Right atrium auricular region (tissue), 2 donors: ENCODE data around the gene TTC34. TPM values are rescaled to one million over a fixed set of nuclear protein-coding genes. Genes with fewer than 3 reads are reported as not detected.
"Not testable (repeated sequence)": the region's sequence is repeated elsewhere in the genome, so short reads cannot be mapped to it uniquely, and the experiment has no call there.

Source experiments
- DNase-seq: peaks from one replicate; pipeline ENCODE4 v3.0.0-alpha.2; 2019; ENCODE audit warnings: low spot score
- H3K27ac ChIP-seq, 2 donors: fragments of 200-600 bp; sonication (generic); 1 replicate in 1 of 2; 2 replicates in 1 of 2; pipeline ENCODE4 v1.5.1; 2016 to 2019
- H3K27me3 ChIP-seq, 2 donors: fragments of 200-600 bp; sonication (generic); one replicate each; pipeline versions ENCODE4 v1.5.1 to v1.6.0; 2017 to 2019
- H3K36me3 ChIP-seq: fragments of 200-600 bp; sonication (generic); one replicate; pipeline ENCODE4 v1.5.1; 2016
- H3K4me1 ChIP-seq, 2 donors: fragments of 200-600 bp; sonication (generic); one replicate each; pipeline versions ENCODE4 v1.5.1 to v1.6.0; 2017 to 2019
- H3K4me3 ChIP-seq, 2 donors: fragments of 200-600 bp; sonication (generic); 1 replicate in 1 of 2; 2 replicates in 1 of 2; pipeline ENCODE4 v1.5.1; 2017 to 2019; ENCODE audit warnings: mild to moderate bottlenecking in 1 of 2, moderate library complexity in 1 of 2
- H3K9me3 ChIP-seq, 2 donors: fragments of 200-600 bp; sonication (generic); one replicate each; pipeline ENCODE4 v1.5.1; 2019
- CTCF ChIP-seq, 2 donors: fragments of 200-600 bp; sonication (generic); IDR thresholded peaks; one replicate each; pipeline ENCODE4 v1.5.1; 2019; ENCODE audit warnings: antibody characterized with exemption in 2 of 2
- total RNA-seq, 2 donors: library from RNA; depleted of rRNA; stranded (reverse); fragments of >200 nt; gene quantifications; one replicate each; pipeline ENCODE4 v1.1.0, GENCODE V29; 2016

TTC34 gene
- total RNA-seq, 2 donors from 2014 or later = 0.08 to 0.11 TPM

- H3K27ac ChIP-seq = no peak overlapping the region
Observed at GRCh38 chr1:2781627-2782026, 19.9 kb downstream of the TTC34 start.

GRCh38 chr1:2778220-2778592 lies 23.3 kb downstream of the TTC34 start:
- DNase-seq = no peak
- Histone ChIP-seq H3K27me3 (no peaks in the 10 kb centered on the region), H3K36me3 (no peaks in the 10 kb centered on the region), H3K9me3 (peaks cover 0 to 25% of the 10 kb centered on the region in 2 donors), H3K4me1 (no peaks in the 10 kb centered on the region), H3K4me3 (no peak overlapping the region), H3K27ac (no peak overlapping the region)
- TF ChIP-seq CTCF (IDR thresholded peaks at IDR 0.05) = no peak

More at GRCh38 chr1:2781627-2782026, 19.9 kb downstream of the TTC34 start:
- no peak for TF ChIP-seq CTCF (IDR thresholded peaks at IDR 0.05)
- H3K4me3 ChIP-seq = no peak overlapping the region
- no peaks in the 10 kb centered on the region for H3K4me1 ChIP-seq
- H3K9me3 ChIP-seq = peaks cover 0 to 28% of the 10 kb centered on the region in 2 donors
- H3K36me3 ChIP-seq = no peaks in the 10 kb centered on the region
- H3K27me3 ChIP-seq = peaks cover 0 to under 1% of the 10 kb centered on the region in 2 donors
- DNase-seq = no peak

DNA sequence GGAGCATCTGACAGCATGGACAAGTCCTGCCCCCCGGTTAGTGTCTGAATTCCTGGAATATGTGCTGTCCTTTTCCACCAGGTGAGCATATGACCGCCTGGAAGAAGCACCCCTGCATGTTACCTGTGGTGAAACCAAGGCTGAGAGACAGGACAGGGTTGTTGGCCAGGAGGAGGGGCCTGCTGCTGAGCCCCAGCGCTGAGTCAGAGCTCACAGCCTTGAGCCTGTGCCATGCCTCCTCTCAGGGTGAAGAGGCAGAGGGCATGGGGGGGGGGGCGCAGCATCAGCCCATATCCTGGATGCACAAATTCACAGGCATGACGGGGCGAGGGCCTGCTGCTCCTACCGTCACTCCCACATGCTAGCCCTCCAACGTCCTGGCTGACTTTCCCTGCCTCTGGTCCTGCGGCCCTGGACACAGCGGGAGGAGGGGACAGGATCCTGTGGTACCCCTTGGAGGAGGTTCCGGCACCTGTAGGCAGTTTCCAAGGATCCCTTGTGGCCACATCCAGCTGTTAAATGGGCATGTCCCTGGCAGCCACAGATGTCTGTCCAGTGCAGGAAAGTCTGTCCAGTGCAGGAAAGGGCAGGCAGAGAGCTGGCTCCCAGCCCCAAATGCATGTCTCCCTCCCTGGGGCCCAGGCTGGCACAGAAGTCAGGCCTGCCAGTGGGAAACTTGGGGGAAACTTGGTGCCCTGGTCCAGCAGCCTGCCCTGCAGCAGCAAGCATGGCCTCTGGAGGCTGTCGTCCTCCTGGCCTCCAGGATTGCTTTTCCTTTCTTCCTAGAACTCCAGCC lies 23.9 kb downstream of the TTC34 start:
- Histone ChIP-seq H3K9me3 (peaks cover 0 to 24% of the 10 kb centered on the region in 2 donors), H3K27me3 (no peaks in the 10 kb centered on the region), H3K36me3 (no peaks in the 10 kb centered on the region), H3K4me3 (no peak overlapping the region), H3K27ac (no peak overlapping the region), H3K4me1 (no peaks in the 10 kb centered on the region)
- no peak for DNase-seq
- no peak for TF ChIP-seq CTCF (IDR thresholded peaks at IDR 0.05)

DNA sequence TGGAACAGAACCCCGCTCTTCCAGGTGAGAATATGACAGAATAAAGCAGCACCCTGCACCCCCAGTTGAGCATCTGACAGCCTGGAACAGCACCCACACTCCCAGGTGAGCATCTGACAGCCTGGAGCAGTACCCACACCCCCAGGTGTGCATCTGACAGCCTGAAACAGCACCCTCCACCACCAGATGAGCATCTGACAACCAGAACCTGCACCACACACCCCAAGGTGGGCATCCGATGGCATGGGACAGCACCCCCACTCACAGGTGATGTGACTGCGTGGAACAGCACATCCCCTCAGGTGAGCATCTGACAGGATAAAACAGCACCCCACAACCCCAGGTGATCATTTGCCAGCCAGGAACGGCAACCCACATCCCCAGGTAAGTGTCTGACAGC lies 26.2 kb downstream of the TTC34 start:
- H3K4me3 ChIP-seq, H3K9me3 ChIP-seq, H3K36me3 ChIP-seq, H3K27me3 ChIP-seq, DNase-seq, H3K4me1 ChIP-seq, H3K27ac ChIP-seq: not testable (repeated sequence)

DNA sequence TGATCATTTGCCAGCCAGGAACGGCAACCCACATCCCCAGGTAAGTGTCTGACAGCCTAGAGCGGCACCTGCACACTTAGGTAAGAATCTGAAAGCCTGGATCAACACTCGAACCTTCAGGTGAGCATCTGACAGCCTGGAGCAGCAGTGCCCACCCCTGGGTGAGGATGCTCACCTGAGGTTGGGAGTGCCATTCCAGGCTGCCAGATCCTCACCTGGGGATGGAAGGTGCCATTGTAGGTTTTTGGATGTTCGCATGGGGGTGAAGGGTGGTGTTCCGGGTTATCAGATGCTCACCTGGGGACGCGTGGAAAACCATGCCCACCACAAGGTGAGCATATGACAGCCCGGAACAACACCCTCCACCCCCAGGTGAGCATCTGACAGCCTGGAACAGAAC lies 33.4 kb downstream of the TTC34 start:
- H3K9me3 ChIP-seq, H3K27me3 ChIP-seq, H3K27ac ChIP-seq, H3K36me3 ChIP-seq, H3K4me1 ChIP-seq, H3K4me3 ChIP-seq, DNase-seq: not testable (repeated sequence)

DNA sequence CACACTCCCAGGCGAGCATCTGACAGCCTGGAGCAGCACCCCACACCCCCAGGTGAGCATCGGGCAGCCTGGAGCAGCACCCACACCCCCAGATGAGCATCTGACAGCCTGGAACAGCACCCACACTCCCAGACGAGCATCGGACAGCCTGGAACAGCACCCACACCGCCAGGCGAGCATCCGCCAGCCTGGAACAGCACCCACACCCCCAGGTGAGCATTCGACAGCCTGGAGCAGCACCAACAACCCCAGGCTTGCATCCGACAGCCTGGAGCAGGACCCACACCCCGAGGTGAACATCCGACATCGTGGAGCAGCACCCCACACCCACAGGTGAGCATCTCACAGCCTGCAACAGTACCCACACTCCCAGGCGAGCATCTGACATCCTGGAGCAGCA lies 42.1 kb downstream of the TTC34 start:
- H3K27ac ChIP-seq, H3K9me3 ChIP-seq, DNase-seq, H3K36me3 ChIP-seq, H3K27me3 ChIP-seq, H3K4me3 ChIP-seq, H3K4me1 ChIP-seq: not testable (repeated sequence)

DNA sequence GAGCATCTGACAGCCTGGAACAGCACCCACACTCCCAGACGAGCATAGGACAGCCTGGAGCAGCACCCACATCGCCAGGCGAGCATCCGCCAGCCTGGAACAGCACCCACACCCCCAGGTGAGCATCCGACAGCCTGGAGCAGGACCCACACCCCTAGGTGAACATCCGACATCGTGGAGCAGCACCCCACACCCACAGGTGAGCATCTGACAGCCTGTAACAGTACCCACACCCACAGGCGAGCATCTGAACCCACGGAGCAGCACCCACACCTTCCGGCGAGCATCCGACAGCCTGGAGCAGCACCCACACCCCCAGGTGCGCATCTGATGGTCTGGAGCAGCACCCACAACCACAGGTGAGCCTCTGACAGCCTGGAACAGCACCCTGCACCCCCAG lies 44.0 kb downstream of the TTC34 start:
- not testable (repeated sequence) for H3K4me3 ChIP-seq, H3K27me3 ChIP-seq, H3K4me1 ChIP-seq, DNase-seq, H3K36me3 ChIP-seq, H3K27ac ChIP-seq, H3K9me3 ChIP-seq

DNA sequence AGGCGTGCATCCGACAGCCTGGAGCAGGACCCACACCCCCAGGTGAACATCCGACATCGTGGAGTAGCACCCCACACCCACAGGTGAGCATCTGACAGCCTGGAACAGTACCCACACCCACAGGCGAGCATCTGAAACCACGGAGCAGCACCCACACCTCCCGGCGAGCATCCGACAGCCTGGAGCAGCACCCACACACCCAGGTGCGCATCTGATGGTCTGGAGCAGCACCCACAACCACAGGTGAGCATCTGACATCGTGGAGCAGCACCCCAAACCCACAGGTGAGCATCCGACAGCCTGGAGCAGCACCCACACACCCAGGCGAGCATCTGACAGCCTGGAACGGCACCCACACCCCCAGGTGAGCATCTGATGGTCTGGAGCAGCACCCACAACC lies 46.1 kb downstream of the TTC34 start:
- not testable (repeated sequence) for H3K36me3 ChIP-seq, H3K9me3 ChIP-seq, DNase-seq, H3K27ac ChIP-seq, H3K4me1 ChIP-seq, H3K4me3 ChIP-seq, H3K27me3 ChIP-seq

DNA sequence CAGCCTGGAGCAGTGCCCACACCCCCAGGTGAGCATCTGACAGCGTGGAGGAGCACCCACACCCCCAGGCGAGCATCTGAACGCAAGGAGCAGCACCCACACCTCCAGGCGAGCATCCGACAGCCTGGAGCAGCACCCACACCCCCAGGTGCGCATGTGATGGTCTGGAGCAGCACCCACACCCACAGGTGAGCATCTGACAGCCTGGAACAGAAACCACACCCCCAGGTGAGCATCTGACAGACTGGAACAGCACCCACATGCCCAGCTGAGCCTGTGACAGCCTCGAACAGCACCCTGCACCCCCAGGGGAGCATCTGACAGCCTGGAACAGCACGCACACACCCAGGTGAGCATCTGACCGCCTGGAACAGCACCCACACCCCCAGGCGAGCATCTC lies 46.9 kb downstream of the TTC34 start:
- not testable (repeated sequence) for H3K27me3 ChIP-seq, H3K36me3 ChIP-seq, H3K27ac ChIP-seq, H3K9me3 ChIP-seq, DNase-seq, H3K4me3 ChIP-seq, H3K4me1 ChIP-seq

DNA sequence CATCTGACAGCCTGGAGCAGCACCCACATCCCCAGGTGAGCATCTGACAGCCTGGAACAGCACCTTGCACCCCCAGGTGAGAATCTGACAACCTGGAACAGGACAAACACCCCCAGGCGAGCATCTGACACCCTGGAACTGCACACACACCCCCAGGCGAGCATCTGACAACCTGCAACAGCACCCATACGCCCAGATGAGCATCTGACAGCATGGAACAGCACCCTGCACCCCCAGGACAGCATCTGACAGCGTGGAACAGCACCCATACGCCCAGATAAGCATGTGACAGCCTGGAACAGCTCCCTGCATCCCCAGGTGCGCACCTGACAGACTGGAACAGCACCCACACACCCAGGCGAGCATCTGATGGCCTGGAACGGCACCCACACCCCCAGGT lies 49.0 kb downstream of the TTC34 start:
- H3K36me3 ChIP-seq, H3K27me3 ChIP-seq, H3K9me3 ChIP-seq, H3K4me3 ChIP-seq, H3K27ac ChIP-seq, DNase-seq, H3K4me1 ChIP-seq: not testable (repeated sequence)

DNA sequence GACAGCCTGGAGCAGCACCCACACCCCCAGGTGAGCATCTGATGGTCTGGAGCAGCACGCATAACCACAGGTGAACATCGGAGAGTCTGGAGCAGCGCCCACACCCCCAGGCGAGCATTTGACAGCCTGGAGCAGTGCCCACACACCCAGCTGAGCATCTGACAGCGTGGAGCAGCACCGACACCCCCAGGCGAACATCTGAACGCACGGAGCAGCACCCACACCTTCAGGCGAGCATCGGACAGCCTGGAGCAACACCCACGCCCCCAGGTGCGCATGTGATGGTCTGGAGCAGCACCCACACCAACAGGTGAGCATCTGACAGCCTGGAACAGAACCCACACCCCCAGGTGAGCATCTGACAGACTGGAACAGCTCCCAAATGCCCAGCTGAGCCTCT lies 49.6 kb downstream of the TTC34 start:
- DNase-seq, H3K9me3 ChIP-seq: not testable (repeated sequence)

More for the DNA sequence above, 49.6 kb downstream of the TTC34 start:
- not testable (repeated sequence) for H3K27ac ChIP-seq, H3K4me3 ChIP-seq, H3K4me1 ChIP-seq, H3K27me3 ChIP-seq, H3K36me3 ChIP-seq
